ENCODE results near the gene SH2D3C. TPM values are rescaled to one million over a fixed set of nuclear protein-coding genes. Genes with fewer than 3 reads are reported as not detected.

Gene SH2D3C
- total and polyA plus RNA-seq, 10 of the 15 experiments (the other 5 are each of a cell fraction or from before 2014, with no cell fraction given), result 1.2 to 23.5 (median 16.2) TPM

DNA sequence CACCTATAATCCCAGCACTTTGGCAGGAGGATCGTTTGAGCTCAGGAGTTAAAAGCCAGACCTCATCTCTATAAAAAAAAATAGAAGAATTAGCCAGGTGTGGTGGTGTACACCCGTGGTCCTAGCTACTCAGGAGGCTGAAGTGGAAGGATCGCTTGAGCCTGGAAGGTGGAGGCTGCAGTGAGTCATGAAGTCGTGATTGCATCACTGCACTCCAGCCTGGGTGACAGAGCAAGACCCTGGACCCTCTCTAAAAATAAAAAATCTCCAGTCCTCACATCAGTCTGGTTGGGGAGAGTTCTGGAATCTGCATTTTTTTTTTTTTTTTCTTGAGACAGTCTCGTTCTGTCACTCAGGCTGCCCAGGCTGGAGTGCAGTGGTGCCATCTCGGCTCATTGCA is 33.5 kb upstream of the SH2D3C start:
- no peak overlapping the region for H3K27ac ChIP-seq (ENCODE audit: control insufficient read depth, insufficient read depth)
- H3K4me2 ChIP-seq (ENCODE audit: control insufficient read depth, insufficient read depth), result no peak overlapping the region
- no peaks in the 10 kb centered on the region for H3K79me2 ChIP-seq (ENCODE audit: control insufficient read depth, insufficient read depth, low read length)
- peaks cover 3 to 29% of the 10 kb centered on the region in 2 experiments; a peak in 3 of 4 replicates for H3K36me3 ChIP-seq (ENCODE audit: control insufficient read depth in 2 of 2, insufficient read depth in 2 of 2, low read length in 1 of 2)
- H3K9ac ChIP-seq (ENCODE audit: control insufficient read depth, insufficient read depth, low read length), result no peak overlapping the region
- intact Hi-C loops (cut with micrococcal nuclease; ENCODE audit: unreplicated experiment), result no loop called here
- DNase-seq (ENCODE audit: low read depth, low spot score) (no peak), ATAC-seq (no peak), FAIRE-seq (no peak)
- no TSS peak for BruUV-seq (replicated peaks)
- in situ Hi-C loops (cut with MboI), result no loop called here
- POLR2A ChIA-PET, result no interaction called here
- no peak overlapping the region for H2AFZ ChIP-seq (ENCODE audit: control insufficient read depth, low read depth, low read length)
- no peaks in the 10 kb centered on the region; the same call in 1 of the 2 replicates for H4K20me1 ChIP-seq (ENCODE audit: control insufficient read depth, insufficient read depth)
- no peaks in the 10 kb centered on the region for H3K27me3 ChIP-seq (replicated peaks in 1 of 2; ENCODE audit: control insufficient read depth in 2 of 2, insufficient read depth in 2 of 2, low read length in 1 of 2)
- SMC1A ChIA-PET (ENCODE audit: uncharacterized antibody, unreplicated experiment), result no interaction called here
- TF ChIP-seq HDAC6 (IDR thresholded peaks at IDR 0.05; ENCODE audit: unreplicated experiment), result no peak
- TF ChIP-seq CHD1 (IDR thresholded peaks at IDR 0.05; ENCODE audit: low read depth, low read length), result no peak
- no peak for TF ChIP-seq ZBED1 (IDR thresholded peaks at IDR 0.05; ENCODE audit: borderline replicate concordance)
- TF ChIP-seq, protein P1, sequence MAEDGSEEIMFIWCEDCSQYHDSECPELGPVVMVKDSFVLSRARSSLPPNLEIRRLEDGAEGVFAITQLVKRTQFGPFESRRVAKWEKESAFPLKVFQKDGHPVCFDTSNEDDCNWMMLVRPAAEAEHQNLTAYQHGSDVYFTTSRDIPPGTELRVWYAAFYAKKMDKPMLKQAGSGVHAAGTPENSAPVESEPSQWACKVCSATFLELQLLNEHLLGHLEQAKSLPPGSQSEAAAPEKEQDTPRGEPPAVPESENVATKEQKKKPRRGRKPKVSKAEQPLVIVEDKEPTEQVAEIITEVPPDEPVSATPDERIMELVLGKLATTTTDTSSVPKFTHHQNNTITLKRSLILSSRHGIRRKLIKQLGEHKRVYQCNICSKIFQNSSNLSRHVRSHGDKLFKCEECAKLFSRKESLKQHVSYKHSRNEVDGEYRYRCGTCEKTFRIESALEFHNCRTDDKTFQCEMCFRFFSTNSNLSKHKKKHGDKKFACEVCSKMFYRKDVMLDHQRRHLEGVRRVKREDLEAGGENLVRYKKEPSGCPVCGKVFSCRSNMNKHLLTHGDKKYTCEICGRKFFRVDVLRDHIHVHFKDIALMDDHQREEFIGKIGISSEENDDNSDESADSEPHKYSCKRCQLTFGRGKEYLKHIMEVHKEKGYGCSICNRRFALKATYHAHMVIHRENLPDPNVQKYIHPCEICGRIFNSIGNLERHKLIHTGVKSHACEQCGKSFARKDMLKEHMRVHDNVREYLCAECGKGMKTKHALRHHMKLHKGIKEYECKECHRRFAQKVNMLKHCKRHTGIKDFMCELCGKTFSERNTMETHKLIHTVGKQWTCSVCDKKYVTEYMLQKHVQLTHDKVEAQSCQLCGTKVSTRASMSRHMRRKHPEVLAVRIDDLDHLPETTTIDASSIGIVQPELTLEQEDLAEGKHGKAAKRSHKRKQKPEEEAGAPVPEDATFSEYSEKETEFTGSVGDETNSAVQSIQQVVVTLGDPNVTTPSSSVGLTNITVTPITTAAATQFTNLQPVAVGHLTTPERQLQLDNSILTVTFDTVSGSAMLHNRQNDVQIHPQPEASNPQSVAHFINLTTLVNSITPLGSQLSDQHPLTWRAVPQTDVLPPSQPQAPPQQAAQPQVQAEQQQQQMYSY (CRISPR knock-in tag; IDR thresholded peaks at IDR 0.05), result no peak
- no peak for TF ChIP-seq JUND (IDR thresholded peaks at IDR 0.05; ENCODE audit: low read depth, low read length)
- TF ChIP-seq CHD2 (IDR thresholded peaks at IDR 0.05; ENCODE audit: borderline replicate concordance, low read depth, low read length), result no peak
- TF ChIP-seq IRF4 (IDR thresholded peaks at IDR 0.05; ENCODE audit: low read depth, low read length), result no peak
- TF ChIP-seq, protein P2, sequence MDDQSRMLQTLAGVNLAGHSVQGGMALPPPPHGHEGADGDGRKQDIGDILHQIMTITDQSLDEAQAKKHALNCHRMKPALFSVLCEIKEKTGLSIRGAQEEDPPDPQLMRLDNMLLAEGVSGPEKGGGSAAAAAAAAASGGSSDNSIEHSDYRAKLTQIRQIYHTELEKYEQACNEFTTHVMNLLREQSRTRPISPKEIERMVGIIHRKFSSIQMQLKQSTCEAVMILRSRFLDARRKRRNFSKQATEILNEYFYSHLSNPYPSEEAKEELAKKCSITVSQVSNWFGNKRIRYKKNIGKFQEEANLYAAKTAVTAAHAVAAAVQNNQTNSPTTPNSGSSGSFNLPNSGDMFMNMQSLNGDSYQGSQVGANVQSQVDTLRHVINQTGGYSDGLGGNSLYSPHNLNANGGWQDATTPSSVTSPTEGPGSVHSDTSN (IDR thresholded peaks at IDR 0.05; ENCODE audit: insufficient replicate concordance, low read depth, low read length), result no peak
- TF ChIP-seq SRF (IDR thresholded peaks at IDR 0.05; ENCODE audit: low read depth in 2 of 2, low read length in 2 of 2), result no peak
- no peak for TF ChIP-seq SIN3A (IDR thresholded peaks at IDR 0.05; ENCODE audit: low read depth, low read length)
- TF ChIP-seq SUPT20H (IDR thresholded peaks at IDR 0.05; ENCODE audit: borderline replicate concordance, control insufficient read depth, low read depth, low read length), result no peak
- TF ChIP-seq, protein P3, sequence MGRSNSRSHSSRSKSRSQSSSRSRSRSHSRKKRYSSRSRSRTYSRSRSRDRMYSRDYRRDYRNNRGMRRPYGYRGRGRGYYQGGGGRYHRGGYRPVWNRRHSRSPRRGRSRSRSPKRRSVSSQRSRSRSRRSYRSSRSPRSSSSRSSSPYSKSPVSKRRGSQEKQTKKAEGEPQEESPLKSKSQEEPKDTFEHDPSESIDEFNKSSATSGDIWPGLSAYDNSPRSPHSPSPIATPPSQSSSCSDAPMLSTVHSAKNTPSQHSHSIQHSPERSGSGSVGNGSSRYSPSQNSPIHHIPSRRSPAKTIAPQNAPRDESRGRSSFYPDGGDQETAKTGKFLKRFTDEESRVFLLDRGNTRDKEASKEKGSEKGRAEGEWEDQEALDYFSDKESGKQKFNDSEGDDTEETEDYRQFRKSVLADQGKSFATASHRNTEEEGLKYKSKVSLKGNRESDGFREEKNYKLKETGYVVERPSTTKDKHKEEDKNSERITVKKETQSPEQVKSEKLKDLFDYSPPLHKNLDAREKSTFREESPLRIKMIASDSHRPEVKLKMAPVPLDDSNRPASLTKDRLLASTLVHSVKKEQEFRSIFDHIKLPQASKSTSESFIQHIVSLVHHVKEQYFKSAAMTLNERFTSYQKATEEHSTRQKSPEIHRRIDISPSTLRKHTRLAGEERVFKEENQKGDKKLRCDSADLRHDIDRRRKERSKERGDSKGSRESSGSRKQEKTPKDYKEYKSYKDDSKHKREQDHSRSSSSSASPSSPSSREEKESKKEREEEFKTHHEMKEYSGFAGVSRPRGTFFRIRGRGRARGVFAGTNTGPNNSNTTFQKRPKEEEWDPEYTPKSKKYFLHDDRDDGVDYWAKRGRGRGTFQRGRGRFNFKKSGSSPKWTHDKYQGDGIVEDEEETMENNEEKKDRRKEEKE (IDR thresholded peaks at IDR 0.05), result no peak
- CTCF ChIA-PET, result interaction anchor here (0.5 kb wide), 1 partner anchor 214 kb away, joined by 3 read pairs; no protein-coding TSS in a partner anchor
- RAD21 ChIA-PET (ENCODE audit: unreplicated experiment), result no interaction called here
- no peak overlapping the region for H3K4me3 ChIP-seq
- no peaks in the 10 kb centered on the region for H3K4me1 ChIP-seq (ENCODE audit: control insufficient read depth, insufficient read depth, low read length)
- H3K9me3 ChIP-seq (replicated peaks; ENCODE audit: control insufficient read depth, insufficient read depth, low read length), result no peaks in the 10 kb centered on the region
- WGBS (ENCODE audit: insufficient coverage, insufficient replicate concordance, low lambda C conversion rate, missing lambda C conversion rate), result 89% methylated on average over 6 of the region's 6 CpGs

Measured in GM12878 (cell line).